Activated naive CD4-positive, alpha-beta T cell treated with anti-CD3 and anti-CD28 coated beads, Interleukin-2, amount 50 U/mL, for 72 hours (primary cell): ENCODE data around the gene HOXD4. TPM values are rescaled to one million over a fixed set of nuclear protein-coding genes. Genes with fewer than 3 reads are reported as not detected.

Source experiments
- ATAC-seq, 2 donors: fragments of 150-1000 bp; cut with Tn5 transposase; 2 replicates each; pipeline ENCODE4 v1.10.0; 2021; ENCODE audit warnings: mild to moderate bottlenecking in 2 of 2, moderate library complexity in 2 of 2
- DNase-seq, 2 donors: peaks; one replicate each; pipeline ENCODE4 v3.0.0; 2021 to 2022; ENCODE audit warnings: low spot score in 2 of 2
- H3K27ac Mint-ChIP-seq, 2 donors: one replicate each; pipeline ENCODE4 v1.8.0; 2022; ENCODE audit warnings: mild to moderate bottlenecking in 2 of 2, mixed read lengths in 2 of 2
- H3K36me3 Mint-ChIP-seq, 2 donors: one replicate each; pipeline ENCODE4 v1.8.0; 2022; ENCODE audit warnings: mixed read lengths in 2 of 2
- H3K9me3 Mint-ChIP-seq, 2 donors: one replicate each; pipeline ENCODE4 v1.8.0; 2022; ENCODE audit warnings: mixed read lengths in 2 of 2
- total RNA-seq, 2 donors: library from RNA; stranded (reverse); gene quantifications; one replicate each; pipeline ENCODE4 v1.2.3, GENCODE V29; 2022

The HOXD4 gene
- total RNA-seq, 2 donors from 2014 or later, result not detected

DNA sequence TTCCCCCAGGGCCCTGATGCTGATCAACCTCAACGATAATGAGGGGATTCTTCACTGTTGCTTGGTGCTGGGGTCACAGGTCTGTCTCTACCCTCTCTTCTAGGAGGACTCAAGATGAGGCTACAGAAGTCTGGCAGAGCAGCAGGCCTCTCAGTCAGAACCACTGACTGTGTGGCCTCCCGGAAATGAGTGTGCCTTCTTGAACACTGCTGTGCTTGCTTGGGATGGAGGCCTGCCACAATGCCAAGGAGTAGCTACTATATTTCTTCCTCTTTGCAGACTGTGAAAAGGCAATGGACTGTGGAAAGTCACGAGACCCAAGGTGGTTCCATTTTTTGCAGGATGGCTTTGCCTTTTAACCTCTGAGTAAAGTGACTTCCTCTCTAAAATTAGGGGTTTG is 31.3 kb downstream of the HOXD4 start:
- Mint-ChIP-seq H3K27ac (no peak overlapping the region), H3K36me3 (peaks cover 13 to 24% of the 10 kb centered on the region in 2 donors), H3K9me3 (no peaks in the 10 kb centered on the region)
- ATAC-seq (no peak), DNase-seq (no peak)

DNA sequence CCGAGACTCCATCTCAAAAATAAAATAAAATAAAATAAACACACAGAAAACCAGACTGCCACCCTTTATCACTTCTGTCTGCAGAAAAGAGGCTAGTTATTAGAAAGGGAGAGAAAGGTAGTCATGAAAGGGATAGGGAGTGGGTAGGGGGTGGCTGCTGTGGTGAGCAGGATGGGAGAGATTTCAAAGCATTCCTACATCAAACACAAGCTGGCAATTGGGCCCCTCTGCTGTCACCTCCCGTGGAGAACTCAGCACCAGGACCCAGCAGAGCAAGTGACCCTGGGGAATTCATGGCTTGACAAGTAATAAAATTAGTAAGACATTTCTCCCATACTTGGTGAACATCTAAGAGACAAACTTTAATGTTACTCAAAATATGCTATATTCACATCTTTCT is 33.4 kb downstream of the HOXD4 start:
- H3K36me3 Mint-ChIP-seq, result peaks cover 18 to 22% of the 10 kb centered on the region in 2 donors
- ATAC-seq (no peak), DNase-seq (no peak)
- no peaks in the 10 kb centered on the region for H3K9me3 Mint-ChIP-seq
- H3K27ac Mint-ChIP-seq, result no peak overlapping the region

DNA sequence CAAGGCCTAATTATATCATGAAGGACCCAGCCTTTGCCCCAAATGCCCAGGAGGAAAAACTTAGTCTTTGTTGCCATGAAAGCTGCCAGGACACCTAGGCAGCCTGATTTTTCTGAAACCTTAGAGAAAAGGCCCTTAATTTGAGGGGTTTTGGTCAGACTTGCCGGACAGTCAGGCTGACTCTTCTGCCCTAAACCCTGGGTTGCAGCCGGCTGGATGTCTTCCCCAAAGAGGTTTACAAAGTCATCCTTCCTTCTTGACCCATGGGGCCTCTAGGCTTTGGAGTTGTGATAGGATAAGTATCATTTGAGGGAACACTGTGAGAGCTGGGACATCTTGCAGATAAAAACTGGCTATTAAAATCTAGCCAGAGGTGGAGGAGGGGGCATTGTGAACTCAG is 34.7 kb downstream of the HOXD4 start:
- H3K9me3 Mint-ChIP-seq, result no peaks in the 10 kb centered on the region
- no peak overlapping the region for H3K27ac Mint-ChIP-seq
- peaks cover 18% of the 10 kb centered on the region in 2 donors for H3K36me3 Mint-ChIP-seq
- ATAC-seq, result no peak
- no peak for DNase-seq

DNA sequence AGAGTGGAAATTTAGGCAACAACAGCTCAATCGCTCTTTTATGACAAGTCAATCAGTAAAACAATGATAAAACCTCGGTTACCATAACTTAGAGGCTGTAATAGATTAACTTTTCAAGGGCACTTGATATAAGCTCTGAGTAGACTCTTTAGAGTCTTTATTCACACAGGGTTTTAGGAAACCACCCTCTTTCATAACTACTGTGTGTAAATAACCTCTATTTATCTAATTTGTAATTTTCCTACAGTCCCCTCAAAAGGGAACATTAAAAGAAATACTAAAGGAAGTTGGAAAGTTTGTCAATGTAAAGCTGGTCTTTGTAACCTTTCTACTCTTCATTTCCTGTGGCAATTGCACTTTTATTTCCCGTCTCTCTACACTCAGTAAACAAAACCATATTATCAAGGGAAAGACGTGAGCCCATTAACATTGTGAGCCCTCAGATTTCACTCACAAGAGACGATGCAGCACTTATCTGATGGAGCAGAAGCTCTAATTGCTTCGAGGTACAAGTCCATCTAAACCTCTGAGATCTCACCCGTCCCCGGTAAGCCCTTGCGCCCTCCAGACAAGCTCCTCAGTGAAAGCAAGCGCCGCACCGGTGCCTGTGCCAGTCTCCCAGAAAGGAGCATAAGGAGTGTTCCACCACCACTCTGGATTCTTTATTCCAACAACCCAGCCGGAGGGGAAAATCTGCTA is 36.0 kb downstream of the HOXD4 start:
- Mint-ChIP-seq H3K36me3 (peaks cover 18% of the 10 kb centered on the region in 2 donors), H3K9me3 (no peaks in the 10 kb centered on the region), H3K27ac (no peak overlapping the region)
- ATAC-seq, result peak in 1 of 2 donors; percentile 37
- DNase-seq, result peak in 1 of 2 donors; percentile 7

DNA sequence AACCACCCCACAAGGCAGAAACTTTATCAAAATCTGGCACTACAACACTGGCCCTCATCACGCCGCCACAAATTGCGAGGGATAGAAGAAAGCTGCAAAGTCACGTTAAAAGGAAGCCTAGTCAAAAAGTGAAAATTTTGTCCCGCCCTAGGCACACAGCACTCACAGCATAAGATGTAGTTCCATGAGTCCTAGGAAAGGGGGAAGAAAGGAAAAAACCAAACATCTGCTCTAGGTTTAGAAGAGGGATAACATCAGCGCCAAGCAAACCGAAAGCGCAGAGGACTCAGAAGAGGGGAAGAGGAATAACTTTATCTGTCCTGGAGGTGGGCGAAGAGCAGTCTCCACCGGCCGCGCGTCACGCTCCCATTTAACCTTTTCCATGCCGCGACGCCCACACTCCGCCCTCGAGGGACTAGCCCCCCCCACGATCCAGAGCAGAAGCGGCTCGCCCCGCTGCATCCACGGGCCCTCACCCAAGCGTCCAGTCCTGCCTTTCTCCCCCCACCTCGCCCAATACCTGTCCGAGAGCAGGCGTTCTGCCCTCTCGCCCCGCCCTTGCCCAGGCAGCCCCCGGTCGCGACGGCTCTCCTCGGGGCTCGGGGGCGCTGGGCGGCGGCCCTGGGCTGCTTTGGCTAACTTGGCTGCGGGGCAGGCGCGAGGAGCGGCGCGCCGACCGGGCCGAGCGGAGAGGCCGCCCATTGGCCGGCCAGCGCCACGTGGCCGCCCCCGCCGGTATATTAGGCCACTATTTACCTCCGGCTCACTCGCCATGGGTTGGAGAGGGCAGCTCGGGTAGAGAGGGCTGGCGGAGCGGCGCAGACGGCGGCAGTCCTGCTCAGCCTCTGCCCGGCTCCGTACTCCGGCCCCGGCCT is 36.8 kb downstream of the HOXD4 start, which contains the start of gene HOXD1:
Gene HOXD1, plus strand, starts transcription at position 770 of the 875 bp plus-strand sequence. CDS start 134 bp downstream, outside the sequence.
- peak; percentile 44 to 63 for ATAC-seq
- DNase-seq, result peak in 1 of 2 donors; percentile 8
- no peak within 1 kb of the TSS for H3K27ac Mint-ChIP-seq
- H3K9me3 Mint-ChIP-seq, result no peaks in the 10 kb centered on the region
- H3K36me3 Mint-ChIP-seq, result peaks cover 18% of the 10 kb centered on the region in 2 donors

DNA sequence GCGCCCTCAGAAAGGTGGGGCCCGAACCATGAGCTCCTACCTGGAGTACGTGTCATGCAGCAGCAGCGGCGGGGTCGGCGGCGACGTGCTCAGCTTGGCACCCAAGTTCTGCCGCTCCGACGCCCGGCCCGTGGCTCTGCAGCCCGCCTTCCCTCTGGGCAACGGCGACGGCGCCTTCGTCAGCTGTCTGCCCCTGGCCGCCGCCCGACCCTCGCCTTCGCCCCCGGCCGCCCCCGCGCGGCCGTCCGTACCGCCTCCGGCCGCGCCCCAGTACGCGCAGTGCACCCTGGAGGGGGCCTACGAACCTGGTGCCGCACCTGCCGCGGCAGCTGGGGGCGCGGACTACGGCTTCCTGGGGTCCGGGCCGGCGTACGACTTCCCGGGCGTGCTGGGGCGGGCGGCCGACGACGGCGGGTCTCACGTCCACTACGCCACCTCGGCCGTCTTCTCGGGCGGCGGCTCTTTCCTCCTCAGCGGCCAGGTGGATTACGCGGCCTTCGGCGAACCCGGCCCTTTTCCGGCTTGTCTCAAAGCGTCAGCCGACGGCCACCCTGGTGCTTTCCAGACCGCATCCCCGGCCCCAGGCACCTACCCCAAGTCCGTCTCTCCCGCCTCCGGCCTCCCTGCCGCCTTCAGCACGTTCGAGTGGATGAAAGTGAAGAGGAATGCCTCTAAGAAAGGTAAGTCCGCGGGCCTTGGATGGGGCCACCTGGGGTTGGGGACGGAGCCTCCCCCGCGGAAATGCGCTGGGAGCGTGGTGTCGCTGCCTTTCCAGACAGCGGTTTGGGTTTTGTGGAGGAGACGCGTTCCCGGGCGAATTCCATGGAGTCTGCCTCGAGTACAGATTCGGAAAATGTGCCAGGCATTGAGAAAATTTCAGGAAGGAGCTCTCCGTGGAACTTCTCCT is 37.7 kb downstream of the HOXD4 start:
- Mint-ChIP-seq H3K27ac (no peak overlapping the region), H3K36me3 (peaks cover 18% of the 10 kb centered on the region in 2 donors), H3K9me3 (no peaks in the 10 kb centered on the region)
- DNase-seq (no peak), ATAC-seq (peak; percentile 13 to 29)

DNA sequence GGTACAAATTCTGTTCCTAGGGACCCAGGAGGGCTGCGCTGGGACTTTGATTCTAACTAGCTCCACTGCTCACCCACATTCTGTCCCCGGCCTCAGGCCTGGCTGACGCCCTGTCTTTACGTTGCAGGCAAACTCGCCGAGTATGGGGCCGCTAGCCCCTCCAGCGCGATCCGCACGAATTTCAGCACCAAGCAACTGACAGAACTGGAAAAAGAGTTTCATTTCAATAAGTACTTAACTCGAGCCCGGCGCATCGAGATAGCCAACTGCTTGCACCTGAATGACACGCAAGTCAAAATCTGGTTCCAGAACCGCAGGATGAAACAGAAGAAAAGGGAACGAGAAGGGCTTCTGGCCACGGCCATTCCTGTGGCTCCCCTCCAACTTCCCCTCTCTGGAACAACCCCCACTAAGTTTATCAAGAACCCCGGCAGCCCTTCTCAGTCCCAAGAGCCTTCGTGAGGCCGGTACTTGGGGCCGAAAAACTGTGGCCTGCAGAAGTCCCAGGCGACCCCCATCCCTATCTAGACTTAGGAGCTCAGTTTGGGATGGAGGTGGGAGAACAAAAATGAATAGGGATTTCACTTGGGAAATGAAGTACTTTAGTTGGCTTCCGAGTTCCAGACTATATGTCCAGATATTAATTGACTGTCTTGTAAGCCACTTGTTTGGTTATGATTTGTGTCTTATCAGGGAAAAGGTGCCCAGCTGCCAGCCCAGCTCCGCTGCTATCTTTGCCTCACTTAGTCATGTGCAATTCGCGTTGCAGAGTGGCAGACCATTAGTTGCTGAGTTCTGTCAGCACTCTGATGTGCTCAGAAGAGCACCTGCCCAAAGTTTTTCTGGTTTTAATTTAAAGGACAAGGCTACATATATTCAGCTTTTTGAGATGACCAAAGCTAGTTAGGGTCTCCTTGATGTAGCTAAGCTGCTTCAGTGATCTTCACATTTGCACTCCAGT is 38.6 kb downstream of the HOXD4 start:
- Mint-ChIP-seq H3K9me3 (no peaks in the 10 kb centered on the region), H3K27ac (no peak overlapping the region), H3K36me3 (peaks cover 18% of the 10 kb centered on the region in 2 donors)
- no peak for DNase-seq
- ATAC-seq, result no peak

DNA sequence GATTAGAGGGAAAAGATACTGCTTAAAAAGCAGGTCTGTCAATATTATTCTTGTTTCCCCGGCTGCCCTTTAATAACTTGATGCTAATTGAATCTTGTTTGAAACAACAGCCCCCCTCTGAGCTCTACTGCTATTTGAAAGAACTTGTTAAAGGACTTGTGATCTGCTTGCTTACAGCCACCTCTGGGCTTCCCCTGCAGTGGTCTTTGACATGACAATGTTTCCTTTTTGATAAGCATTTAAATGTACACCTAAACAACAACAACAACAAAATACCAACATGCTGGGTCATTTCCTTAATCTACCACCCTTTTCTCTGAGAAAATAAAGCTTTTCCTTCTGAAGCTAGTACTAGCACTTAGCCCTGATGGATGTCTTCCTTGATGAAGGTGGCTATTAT is 41.0 kb downstream of the HOXD4 start:
- H3K36me3 Mint-ChIP-seq, result peaks cover 6 to 8% of the 10 kb centered on the region in 2 donors
- H3K27ac Mint-ChIP-seq, result no peak overlapping the region
- H3K9me3 Mint-ChIP-seq, result no peaks in the 10 kb centered on the region
- ATAC-seq (no peak), DNase-seq (no peak)

DNA sequence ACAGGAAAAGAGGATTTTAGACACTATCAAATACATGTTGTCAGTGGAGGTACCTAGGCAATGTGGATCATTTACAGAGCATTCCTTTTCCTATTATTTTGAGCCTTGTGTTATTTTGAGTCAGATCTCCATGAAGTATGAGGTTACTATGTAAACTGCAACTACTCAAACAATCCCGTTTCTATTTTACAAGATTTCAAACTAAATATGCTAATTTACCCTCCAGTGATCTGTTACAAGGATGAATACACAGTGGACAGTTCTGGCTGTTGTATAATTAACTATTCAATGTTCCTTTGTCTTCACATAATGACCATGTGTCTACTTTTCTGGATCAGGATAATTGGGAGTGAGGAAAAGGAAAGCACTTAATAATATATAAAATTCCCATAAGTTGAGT is 41.7 kb downstream of the HOXD4 start:
- H3K27ac Mint-ChIP-seq, result no peak overlapping the region
- no peak for DNase-seq
- no peaks in the 10 kb centered on the region for H3K9me3 Mint-ChIP-seq
- ATAC-seq, result no peak
- H3K36me3 Mint-ChIP-seq, result peaks cover 0 to under 1% of the 10 kb centered on the region in 2 donors

DNA sequence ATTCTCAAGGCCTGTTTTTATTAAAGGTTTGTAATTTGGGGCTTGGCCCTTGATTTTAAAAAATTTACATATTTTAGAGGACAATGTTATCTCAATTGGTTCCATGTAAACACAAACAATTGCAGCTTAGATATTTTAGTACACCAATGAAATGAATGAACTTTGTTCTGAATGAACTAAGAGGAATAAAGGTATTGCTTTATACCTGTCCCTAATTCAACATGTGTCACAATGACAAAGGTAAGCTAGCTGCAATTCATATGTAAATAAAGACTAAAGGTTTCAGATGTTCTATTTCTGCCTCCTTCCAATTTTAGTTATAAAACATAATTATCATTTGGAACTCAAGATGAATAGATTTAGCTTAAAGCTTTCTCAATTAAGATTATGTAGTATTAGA is 48.6 kb downstream of the HOXD4 start:
- ATAC-seq, result no peak

DNA sequence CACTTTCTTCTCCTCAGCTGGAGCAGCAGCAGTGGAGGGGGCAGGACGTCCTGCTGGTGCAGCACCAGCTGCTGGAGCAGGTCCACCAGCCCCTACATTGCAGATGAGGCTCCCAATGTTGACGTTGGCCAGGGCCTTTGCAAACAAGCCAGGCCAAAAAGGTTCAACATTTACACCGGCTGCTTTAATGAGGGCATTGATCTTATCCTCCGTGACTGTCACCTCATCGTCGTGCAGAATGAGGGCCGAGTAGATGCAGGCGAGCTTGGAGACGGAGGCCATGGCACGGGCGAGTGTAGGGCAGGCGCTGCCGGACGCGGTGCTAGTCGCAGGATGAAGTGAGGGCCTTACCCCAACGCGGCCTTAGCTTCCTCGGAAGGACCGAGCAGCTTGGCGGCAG is 49.6 kb downstream of the HOXD4 start:
- DNase-seq, result no peak
- ATAC-seq, result no peak
- Mint-ChIP-seq H3K9me3 (no peaks in the 10 kb centered on the region), H3K36me3 (no peaks in the 10 kb centered on the region), H3K27ac (no peak overlapping the region)

More for the DNA sequence above, 48.6 kb downstream of the HOXD4 start:
- Mint-ChIP-seq H3K27ac (no peak overlapping the region), H3K36me3 (no peaks in the 10 kb centered on the region), H3K9me3 (no peaks in the 10 kb centered on the region)
- no peak for DNase-seq

DNA sequence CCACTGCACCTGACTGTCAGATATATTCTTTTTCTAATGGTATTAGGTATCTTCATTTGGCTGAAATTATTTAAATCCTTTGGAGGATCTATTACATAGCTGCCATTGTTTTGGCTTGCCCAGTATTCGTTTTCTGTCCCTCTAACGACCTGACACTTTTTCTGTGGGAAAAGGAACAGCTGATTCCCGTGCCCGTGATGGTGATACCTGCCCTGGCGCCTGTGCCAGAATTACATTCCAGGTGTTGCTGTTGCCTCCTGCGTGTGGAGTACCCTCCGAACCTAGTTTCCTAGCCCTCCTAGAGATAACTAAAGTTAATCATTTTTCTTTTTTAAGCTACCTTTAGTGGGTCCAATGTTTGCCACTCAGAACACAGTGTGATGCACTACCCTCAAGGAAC is 51.1 kb downstream of the HOXD4 start:
- no peak overlapping the region for H3K27ac Mint-ChIP-seq
- DNase-seq (no peak), ATAC-seq (no peak)
- H3K9me3 Mint-ChIP-seq, result no peaks in the 10 kb centered on the region
- no peaks in the 10 kb centered on the region for H3K36me3 Mint-ChIP-seq
